ENCODE measurements around the gene RAI1.

RAI1 gene

DNA sequence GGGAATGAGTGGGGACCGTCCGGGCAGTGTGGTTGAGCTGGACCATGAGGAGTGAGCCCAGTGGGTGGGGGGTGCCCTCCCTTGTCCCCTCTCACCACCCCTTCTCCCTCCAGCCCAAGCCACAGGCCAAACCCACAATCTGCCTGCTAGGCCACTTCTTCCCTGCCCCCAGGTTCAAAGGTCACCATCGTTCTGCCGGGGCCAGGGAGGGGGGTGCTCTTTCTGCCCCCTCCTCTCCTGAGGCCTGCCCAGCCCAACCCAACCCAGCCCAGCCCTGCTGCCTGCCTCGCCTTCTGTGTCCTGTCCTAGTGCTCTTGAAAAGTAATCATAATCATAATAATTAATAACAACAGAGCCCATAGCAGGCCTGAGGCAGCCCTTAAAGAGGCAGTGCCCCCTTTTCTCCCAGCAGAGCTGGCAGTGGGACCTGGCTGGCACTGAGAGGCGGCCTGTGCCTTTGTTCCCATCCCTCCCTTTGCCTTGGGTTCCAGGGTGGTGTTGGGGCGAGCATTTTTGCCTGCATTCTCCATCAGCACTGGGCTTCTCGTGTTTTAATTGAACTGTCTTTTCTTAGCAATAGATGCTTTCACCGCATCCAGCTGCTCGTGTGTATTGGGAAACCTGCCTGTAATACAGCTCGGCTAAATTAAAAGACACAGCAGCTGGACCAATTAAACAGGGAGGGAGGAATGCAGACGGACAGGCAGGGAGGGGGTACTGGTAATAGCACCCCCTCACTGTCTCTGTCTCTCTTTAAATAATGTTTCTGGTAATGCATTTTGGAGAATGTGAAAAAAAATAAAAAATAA lies 108.8 kb downstream of the RAI1 start:
- peak; percentile 56 for DNase-seq

DNA sequence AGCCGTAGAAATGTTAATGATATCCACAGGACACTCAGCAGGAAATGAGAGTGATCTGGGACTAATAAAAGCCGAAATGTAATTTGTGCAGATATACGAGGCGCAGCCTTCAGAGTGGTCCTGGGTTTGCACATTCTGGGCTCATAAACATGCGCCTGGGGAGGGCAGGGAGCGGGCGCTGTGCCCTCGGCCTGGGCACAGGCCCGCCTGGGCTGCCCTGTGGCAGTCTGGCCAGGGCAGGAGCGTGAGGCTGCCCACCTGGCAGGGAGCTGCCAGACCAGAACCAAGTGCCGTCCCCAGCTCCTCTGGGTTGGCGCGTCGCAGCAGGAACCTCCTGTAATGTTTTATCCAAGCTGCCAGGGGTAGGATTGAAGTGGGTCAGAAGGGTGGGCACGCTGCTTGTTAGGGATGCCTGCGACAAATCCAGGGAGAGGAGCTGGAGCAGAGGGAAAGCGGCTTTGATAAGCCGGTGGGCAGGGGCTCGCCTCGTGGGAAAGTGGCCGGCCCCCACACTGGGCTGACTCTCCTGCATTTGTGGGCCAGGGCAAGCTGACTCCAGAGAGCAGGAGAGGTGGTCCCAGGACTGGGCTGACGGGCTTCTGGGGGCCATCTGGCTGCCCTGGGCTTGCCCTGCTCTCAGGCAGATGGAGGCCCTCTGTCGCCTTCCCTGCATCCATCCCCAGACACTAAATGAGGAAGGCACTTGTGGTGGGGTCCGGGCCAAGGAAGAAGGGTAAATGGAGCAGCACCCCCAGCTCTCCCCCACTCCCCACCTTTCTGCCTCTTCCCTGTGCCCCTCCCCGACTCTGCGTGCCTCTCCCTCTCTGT lies 109.6 kb downstream of the RAI1 start:
- no peak for DNase-seq

DNA sequence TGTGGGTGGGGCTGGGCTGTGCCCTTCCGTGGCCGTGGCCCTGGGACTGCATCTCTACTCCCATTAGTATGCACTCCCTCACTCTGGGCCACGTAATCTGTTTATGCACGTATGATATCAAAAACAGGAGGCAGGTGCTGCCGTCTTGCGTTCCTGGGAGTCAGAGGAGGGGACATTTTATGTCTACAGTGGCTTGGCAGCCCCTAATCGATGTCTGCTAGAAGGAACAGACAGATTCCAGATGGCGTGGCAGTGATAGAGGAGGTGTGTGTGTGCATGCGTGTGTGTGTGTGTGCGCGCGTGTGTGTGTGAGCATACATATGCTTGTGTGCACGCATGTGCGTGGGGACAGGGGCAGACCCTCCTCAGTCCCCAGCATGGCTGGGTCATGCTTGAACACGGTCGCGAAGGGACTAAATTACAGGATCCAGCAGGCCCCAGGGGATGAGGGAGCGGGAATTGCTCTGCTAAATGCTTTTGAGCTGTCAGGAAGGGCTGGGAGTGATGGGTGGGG lies 110.8 kb downstream of the RAI1 start:
- DNase-seq: peak; percentile 55

DNA sequence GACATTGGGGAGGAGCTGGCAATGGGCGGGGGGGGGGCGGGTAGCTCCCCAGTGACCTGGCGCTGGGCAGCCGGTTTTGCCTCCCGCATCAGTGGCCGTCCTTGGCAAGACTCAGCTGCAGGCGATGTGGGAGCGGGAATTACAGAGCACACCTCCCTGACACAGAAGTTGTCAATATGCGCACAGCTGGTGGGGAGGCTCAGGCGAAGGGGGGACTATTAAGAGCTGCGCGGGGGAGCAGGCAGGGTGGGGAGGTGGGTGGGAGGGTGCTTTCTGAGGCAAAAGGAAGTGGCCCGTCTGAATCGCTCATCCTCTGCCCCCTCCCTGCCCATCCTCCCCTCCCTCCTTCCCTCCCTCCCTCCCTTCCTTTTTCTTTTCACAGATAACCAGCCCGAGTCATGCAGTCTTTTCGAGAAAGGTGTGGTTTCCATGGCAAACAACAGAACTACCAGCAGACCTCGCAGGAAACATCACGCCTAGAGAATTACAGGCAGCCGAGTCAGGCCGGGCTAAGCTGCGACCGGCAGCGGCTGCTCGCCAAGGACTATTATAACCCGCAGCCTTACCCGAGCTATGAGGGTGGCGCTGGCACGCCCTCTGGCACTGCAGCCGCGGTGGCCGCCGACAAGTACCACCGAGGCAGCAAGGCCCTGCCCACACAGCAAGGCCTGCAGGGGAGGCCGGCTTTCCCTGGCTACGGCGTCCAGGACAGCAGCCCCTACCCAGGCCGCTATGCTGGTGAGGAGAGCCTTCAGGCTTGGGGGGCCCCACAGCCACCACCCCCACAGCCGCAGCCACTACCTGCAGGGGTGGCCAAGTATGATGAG lies 111.5 kb downstream of the RAI1 start:
- DNase-seq: peak; percentile 67

DNA sequence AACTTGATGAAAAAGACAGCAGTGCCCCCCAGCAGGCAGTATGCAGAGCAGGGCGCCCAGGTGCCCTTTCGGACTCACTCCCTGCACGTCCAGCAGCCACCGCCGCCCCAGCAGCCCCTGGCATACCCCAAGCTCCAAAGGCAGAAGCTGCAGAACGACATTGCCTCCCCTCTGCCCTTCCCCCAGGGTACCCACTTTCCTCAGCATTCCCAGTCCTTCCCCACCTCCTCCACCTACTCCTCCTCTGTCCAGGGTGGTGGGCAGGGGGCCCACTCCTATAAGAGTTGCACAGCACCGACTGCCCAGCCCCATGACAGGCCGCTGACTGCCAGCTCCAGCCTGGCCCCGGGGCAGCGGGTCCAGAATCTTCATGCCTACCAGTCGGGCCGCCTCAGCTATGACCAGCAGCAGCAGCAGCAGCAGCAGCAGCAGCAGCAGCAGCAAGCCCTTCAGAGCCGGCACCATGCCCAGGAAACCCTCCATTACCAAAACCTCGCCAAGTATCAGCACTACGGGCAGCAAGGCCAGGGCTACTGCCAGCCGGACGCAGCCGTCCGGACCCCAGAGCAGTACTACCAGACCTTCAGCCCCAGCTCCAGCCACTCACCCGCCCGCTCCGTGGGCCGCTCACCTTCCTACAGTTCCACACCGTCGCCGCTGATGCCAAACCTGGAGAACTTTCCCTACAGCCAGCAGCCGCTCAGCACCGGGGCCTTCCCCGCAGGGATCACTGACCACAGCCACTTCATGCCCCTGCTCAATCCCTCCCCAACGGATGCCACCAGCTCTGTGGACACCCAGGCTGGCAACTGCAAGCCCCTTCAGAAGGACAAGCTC lies 112.3 kb downstream of the RAI1 start:
- no peak for DNase-seq

DNA sequence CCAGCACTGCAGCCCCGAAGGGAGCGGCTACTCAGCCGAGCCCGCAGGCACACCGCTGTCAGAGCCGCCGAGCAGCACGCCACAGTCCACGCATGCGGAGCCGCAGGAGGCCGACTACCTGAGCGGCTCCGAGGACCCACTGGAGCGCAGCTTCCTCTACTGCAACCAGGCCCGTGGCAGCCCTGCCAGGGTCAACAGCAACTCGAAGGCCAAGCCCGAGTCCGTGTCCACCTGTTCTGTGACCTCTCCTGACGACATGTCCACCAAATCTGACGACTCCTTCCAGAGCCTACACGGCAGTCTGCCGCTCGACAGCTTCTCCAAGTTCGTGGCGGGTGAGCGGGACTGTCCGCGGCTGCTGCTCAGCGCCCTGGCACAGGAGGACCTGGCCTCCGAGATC lies 113.1 kb downstream of the RAI1 start:
- DNase-seq: no peak

DNA sequence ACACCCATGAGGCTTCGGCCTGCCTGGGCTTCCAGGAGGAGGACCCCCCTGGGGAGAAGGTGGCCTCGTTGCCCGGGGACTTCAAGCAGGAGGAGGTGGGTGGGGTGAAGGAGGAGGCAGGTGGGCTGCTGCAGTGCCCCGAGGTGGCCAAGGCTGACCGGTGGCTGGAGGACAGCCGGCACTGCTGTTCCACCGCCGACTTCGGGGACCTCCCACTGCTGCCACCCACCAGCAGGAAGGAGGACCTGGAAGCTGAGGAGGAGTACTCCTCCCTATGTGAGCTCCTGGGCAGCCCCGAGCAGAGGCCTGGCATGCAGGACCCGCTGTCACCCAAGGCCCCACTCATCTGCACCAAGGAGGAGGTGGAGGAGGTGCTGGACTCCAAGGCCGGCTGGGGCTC lies 114.0 kb downstream of the RAI1 start:
- no peak for DNase-seq

DNA sequence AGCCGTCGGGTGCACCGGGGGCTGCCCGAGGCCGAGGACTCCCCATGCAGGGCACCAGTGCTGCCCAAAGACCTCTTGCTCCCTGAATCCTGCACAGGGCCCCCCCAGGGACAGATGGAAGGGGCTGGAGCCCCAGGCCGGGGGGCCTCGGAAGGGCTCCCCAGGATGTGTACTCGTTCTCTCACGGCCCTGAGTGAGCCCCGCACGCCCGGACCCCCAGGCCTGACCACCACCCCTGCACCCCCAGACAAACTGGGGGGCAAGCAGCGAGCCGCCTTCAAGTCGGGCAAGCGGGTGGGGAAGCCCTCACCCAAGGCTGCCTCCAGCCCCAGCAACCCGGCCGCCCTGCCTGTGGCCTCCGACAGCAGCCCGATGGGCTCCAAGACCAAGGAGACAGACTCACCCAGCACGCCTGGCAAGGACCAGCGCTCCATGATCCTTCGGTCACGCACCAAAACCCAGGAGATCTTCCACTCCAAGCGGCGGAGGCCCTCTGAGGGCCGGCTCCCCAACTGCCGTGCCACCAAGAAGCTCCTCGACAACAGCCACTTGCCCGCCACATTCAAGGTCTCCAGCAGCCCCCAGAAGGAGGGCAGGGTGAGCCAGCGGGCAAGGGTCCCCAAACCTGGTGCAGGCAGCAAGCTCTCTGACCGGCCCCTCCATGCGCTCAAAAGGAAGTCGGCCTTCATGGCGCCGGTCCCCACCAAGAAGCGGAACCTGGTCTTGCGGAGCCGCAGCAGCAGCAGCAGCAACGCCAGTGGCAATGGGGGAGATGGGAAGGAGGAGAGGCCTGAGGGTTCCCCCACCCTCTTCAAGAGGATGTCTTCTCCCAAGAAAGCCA lies 114.9 kb downstream of the RAI1 start:
- no peak for DNase-seq

DNA sequence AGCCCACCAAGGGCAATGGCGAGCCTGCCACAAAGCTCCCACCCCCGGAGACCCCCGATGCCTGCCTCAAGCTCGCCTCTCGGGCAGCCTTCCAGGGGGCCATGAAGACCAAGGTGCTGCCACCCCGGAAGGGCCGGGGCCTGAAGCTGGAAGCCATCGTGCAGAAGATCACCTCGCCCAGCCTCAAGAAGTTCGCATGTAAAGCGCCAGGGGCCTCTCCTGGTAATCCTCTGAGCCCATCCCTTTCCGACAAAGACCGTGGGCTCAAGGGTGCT lies 115.5 kb downstream of the RAI1 start:
- DNase-seq: no peak

DNA sequence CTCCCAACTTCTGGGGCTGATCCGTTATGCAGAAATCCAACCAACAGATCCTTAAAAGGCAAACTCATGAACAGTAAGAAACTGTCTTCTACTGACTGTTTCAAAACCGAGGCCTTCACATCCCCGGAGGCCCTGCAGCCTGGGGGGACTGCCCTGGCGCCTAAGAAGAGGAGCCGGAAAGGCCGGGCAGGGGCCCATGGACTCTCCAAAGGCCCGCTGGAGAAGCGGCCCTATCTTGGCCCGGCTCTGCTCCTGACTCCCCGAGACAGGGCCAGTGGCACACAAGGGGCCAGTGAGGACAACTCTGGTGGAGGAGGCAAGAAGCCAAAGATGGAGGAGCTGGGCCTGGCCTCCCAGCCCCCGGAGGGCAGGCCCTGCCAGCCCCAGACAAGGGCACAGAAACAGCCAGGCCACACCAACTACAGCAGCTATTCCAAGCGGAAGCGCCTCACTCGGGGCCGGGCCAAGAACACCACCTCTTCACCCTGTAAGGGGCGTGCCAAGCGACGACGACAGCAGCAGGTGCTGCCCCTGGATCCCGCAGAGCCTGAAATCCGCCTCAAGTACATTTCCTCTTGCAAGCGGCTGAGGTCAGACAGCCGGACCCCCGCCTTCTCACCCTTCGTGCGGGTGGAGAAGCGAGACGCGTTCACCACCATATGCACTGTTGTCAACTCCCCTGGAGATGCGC lies 116.0 kb downstream of the RAI1 start:
- no peak for DNase-seq

DNA sequence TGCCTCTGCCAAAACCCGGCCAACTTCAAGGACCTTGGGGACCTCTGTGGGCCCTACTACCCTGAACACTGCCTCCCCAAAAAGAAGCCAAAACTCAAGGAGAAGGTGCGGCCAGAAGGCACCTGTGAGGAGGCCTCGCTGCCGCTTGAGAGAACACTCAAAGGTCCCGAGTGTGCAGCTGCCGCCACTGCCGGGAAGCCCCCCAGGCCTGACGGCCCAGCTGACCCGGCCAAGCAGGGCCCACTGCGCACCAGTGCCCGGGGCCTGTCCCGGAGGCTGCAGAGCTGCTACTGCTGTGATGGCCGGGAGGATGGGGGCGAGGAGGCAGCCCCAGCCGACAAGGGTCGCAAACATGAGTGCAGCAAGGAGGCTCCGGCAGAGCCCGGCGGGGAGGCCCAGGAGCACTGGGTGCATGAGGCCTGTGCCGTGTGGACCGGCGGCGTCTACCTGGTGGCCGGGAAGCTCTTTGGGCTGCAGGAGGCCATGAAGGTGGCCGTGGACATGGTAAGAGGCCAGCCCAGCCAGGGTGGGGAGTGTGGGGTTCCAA lies 116.8 kb downstream of the RAI1 start:
- DNase-seq: no peak

DNA sequence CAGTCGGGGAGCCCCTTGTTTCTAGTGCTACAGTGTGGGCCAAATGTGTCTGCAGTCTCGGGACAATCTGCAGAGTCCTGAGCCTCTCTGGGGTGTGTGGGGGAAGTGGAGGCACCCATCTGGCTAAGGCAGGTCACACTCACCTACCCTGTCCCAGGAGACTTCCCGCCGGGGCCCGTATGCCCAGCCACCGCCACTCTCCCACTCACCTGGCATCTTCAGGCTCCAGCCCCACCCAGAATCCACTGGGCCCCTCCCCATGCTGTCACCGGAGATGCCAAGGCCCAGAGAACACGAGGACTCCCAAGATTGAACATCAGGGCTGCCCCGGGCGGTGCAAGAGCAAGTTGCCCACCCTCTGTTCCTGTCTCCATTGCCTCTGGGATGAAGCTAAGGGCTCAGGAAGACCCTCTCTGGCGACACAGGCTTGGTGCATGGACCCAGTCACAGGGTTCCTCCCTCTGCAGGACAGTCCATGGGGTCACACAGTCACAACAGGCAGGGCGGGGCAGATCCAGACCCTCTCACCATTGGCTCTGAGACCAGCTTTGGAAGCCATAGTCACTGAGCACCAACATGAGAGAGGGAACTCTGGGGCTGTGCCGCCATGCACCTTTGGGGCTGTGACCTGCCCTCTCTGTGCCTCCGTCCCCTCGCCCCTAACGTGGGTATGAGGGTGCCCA lies 117.5 kb downstream of the RAI1 start:
- DNase-seq: no peak

DNA sequence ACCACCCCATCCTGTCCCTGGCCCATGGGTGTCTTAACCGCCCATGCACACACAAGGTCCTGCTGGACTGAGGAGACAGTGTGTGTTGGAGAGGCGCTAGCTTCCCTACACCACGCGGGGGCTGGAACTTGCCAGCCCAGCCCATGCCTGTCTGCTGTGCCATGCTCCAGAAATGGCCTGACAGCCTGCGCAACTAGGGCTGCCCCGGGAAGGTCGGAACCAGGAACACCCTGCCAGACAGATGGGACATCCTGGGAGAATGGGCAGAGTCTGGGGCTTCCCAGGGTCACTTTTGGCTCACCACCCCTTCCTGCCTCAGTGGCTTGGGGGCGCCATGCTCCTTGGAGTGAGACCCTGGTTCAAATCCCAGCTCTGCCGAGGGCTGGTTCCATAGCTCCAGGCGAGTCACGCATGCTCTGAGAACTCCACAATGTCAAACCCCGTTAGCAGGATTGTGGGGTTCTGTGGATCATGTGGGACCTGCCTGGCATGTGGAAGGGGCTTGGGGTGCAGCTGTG lies 119.3 kb downstream of the RAI1 start:
- no peak for DNase-seq

DNA sequence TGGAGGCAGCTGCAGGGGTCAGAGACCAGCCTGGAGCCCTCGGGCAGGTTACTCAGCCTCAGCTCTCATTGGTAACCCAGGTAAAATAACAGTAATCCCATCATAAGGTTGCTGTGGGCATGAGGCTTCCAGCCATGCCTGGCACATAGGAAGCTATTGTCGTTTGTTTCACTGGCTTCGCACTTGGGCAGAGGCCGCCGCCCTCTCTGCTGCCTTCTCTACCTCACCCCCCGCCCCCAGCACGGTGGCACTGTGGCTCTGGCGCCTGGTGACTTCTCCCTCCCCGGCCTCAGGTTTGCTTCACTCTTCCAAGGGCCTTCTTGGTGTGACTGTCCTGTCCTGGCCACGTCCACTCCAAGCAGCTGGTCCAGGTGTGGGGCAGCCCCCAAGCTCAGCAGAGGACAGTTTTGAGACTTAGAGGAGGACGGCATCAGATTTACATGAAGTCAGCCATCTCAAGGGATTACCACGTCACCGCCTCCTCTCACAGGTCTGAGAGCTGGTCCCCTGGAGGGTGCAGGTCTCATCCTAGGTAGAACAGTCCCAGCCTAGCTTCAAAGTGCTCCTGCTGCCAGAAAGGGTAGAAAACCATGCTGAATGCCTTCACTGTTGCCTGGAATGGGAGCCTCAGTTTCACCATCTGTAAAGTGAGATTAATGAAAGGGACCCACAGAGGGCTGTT lies 120.7 kb downstream of the RAI1 start:
- no peak for DNase-seq

DNA sequence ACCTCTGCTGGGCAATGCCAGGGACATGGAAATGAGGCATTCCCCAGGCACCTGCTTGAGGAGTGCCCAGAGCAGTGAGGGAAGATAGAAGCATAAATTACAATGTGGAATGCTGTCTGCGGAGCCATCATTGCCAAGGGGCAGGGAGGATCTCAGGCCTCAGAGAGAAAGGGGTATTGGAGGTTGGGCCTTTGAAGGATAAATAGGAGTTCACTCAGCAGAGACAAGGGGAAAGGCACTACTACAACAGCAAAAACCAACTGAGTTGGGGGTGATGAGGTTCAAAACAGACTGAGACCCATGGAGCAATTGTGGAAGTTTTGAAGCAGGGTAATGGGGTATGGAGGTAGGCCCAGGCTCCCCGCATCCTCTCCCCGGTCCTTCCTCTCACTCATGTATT lies 122.7 kb downstream of the RAI1 start:
- no peak for DNase-seq

DNA sequence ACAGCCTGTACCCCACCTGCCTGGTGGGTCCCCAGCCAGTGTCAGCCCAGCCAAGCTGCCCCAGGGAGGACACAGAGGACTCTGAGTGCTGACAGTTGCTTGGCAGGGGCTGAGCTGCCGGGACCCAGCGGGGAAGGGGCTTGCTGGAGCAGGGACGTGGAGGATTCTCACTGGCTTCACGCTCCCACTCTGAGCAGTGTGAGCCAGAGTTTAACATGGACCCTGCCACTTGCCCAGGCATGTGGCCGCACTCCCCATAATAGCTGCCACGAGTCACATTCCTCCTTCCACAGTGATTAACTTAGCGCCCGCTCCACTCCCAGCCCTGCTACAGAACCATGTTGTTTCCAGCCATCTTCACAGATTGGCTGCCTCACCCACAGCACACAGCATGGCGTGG lies 124.3 kb downstream of the RAI1 start:
- DNase-seq: no peak

DNA sequence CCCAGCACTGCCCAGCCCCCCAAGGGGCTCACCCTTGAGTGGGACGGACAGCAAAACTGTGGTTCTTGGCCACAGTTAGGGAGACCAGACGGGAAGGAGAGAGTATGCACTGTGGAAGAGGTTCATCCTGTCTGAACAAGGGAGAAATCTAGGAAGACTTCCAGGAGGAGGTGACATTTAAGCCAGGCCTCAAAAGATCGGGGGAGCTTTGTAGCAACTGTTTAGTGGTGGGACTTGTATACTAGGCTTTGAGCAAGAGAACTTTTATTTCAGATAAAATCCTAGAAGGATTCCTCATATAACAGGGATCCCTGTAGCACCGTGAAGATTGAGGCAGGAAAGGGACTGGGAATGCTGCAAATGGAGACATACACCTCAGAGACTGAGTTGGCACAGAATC lies 124.8 kb downstream of the RAI1 start:
- no peak for DNase-seq

DNA sequence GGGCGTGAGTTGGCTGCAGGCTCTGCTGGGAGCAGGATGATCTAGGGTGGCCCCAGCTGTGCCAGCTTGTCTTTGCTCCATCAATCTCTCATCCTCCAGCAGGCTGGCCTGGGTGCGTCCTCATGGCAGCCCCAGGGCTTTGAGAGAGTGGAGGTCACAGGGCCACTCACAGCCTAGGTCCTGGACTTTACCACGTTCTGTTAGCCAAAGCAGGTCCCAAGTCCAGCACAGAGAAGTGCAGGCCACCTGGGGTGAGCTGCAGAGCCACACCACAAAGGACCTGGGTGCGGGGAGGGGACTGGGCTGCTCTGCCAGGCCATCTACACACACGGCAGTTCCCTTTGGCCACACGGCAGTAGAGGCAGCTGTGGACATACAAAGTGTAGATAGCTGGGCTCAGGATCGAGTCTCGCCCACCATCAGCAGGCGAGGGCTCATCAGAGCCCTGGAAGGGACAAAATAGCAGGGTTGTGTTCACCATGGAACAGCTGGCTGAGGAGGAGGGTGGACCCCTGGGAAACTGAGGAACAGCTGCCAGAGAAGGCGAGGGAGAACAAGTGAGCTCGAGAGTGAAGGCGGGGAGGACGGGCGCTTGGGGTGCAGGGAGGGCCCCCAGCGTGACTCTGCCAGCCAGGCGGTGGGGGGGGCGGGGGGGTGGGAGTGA lies 125.5 kb downstream of the RAI1 start:
- no peak for DNase-seq

DNA sequence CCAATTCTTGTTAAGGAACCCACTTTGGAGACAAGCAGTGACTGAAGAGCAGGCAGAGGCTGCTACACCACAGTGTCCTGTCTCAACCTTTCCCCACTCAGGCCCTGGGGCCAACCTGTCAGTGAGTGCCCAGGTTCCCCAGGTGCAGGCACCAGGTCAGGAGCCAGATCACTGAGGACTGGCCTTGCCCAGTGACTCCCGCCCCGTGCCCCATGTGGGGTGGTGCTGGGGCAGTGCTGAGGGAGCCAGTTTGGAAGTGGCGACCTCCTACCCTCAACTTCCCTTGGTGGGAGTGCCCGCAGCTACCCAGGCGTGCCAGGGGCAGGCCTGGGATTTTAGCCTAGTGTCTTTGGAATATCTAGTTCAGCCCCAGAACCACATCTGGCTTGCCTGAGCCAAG lies 126.2 kb downstream of the RAI1 start:
- DNase-seq: no peak
